ENCODE data around the gene COL2A1.

Gene COL2A1

DNA sequence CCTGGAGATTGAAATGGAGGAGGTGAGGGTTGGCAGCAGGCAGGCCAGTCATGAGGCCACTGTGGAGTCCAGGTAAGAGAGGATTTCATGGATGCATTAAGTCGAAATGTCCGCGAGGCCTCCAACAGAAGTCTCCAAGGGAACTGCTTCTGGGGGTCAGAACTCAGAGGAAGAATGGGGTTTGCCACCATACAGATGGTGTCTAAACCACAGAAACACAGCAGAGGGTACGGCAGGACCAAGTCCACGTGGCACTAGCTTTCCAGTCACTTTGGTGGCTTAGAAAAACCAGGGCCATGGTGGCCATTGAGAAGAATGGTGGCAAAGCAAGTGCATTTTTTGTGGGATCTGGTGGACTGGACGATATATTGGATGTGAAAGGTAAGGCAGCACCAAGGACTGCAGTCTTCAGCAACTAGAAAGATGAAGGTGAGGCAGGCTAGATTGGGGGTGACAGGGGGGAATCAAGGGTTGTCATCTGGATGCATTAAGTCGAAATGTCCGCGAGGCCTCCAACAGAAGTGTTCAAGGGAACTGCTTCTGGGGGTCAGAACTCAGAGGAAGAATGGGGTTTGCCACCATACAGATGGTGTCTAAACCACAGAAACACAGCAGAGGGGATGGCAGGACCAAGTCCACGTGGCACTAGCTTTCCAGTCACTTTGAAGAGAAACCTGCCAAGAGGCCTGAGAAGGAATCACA, 63.4 kb downstream of the COL2A1 start:
- H3K4me3 ChIP-seq (ENCODE audit: low read depth in 1 of 2, low read length in 2 of 2), result no peak overlapping the region
- no peak overlapping the region for H3K27ac ChIP-seq (ENCODE audit: low read length)
- no peaks in the 10 kb centered on the region for H3K36me3 ChIP-seq (ENCODE audit: control insufficient read depth in 1 of 2, insufficient read depth in 2 of 2, low read length in 2 of 2)
- peaks cover 0 to 3% of the 10 kb centered on the region in 2 donors for H3K4me1 ChIP-seq (ENCODE audit: control insufficient read depth in 1 of 2, insufficient read depth in 2 of 2, low read length in 2 of 2)
- H3K9me3 ChIP-seq (ENCODE audit: control insufficient read depth in 1 of 2, low read length in 2 of 2), result no peaks in the 10 kb centered on the region
- H3K27me3 ChIP-seq (ENCODE audit: low read depth, low read length), result no peaks in the 10 kb centered on the region

DNA sequence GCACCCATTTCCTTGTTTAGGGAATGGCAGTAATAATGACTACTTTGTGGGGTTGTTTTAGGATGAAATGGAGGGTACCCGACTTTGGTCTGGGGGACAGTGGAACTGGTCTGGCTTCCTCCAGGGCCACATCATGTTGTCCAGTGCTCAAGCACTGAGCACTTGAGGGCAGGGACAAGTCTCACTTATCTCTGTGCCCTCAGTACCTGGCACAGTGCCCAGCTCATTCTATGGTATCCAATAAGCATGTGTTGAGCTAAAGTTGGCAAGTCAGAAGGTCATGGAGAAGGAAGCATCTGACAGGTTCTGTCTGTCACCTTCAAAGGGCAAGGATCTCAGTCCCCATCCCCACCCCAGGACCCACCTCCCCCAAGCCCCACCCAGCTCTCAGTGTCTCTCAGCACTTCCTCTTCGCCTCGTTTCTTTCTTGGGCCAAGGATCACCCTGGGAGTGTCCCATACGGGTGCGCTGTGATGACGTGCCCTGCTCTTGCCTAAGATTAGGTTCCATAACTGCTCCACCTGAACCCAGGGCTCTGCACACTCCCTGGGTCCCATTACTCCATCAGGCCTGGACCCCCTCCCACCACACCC, 65.2 kb downstream of the COL2A1 start:
- Histone ChIP-seq H3K4me3 (ENCODE audit: low read depth in 1 of 2, low read length in 2 of 2) (no peak overlapping the region), H3K27me3 (ENCODE audit: low read depth, low read length) (no peaks in the 10 kb centered on the region), H3K27ac (ENCODE audit: low read length) (peak overlapping the region; percentile 73)

DNA sequence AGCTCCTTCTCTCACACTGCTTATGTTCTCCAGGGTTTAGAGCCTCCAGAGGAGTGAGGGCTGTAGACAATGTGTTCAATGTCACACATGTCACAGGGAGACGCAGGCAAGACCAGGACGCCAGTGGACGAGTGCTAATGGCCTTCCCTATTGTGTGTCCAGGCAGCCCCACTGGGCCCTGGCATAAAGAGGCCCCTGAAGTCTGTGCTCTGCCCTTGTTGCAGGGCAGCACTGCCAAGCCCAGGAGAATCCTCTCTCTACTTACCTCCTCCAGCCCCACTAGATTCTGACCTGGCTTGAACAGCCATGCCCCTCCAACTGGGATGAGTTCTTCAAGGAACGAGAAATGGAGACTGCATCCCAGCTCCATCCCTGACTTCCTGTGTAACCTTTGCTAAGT, 65.7 kb downstream of the COL2A1 start:
- Histone ChIP-seq H3K9me3 (ENCODE audit: control insufficient read depth in 1 of 2, low read length in 2 of 2) (no peaks in the 10 kb centered on the region), H3K27ac (ENCODE audit: low read length) (peak overlapping the region; percentile 24), H3K36me3 (ENCODE audit: control insufficient read depth in 1 of 2, insufficient read depth in 2 of 2, low read length in 2 of 2) (no peaks in the 10 kb centered on the region), H3K4me1 (ENCODE audit: control insufficient read depth in 1 of 2, insufficient read depth in 2 of 2, low read length in 2 of 2) (peaks cover 0 to 10% of the 10 kb centered on the region in 2 donors), H3K27me3 (ENCODE audit: low read depth, low read length) (no peaks in the 10 kb centered on the region), H3K4me3 (ENCODE audit: low read depth in 1 of 2, low read length in 2 of 2) (no peak overlapping the region)

More for the DNA sequence above, 65.2 kb downstream of the COL2A1 start:
- H3K36me3 ChIP-seq (ENCODE audit: control insufficient read depth in 1 of 2, insufficient read depth in 2 of 2, low read length in 2 of 2), result no peaks in the 10 kb centered on the region
- no peaks in the 10 kb centered on the region for H3K9me3 ChIP-seq (ENCODE audit: control insufficient read depth in 1 of 2, low read length in 2 of 2)
- peaks cover 0 to 10% of the 10 kb centered on the region in 2 donors for H3K4me1 ChIP-seq (ENCODE audit: control insufficient read depth in 1 of 2, insufficient read depth in 2 of 2, low read length in 2 of 2)

DNA sequence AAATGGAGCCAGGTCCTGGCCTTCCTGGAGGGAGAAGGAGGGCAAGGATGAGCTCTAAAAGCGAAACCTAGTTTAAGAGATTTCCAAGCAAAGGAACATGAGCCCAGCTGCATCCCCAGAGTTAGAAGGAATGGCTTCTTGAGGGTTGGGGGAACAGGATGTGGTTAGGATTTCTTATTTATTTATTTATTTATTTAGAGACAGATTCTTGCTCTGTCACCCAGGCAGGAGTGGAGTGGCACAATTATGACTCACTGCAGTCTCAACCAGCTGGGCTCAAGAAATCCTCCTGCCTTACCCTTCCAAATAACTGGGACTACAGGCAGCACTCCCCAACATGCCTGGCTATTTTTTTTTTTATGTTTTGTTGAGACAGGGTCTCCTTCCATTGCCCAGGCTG, 66.2 kb downstream of the COL2A1 start:
- no peaks in the 10 kb centered on the region for H3K27me3 ChIP-seq (ENCODE audit: low read depth, low read length)
- no peak overlapping the region for H3K4me3 ChIP-seq (ENCODE audit: low read depth in 1 of 2, low read length in 2 of 2)
- no peaks in the 10 kb centered on the region for H3K9me3 ChIP-seq (ENCODE audit: control insufficient read depth in 1 of 2, low read length in 2 of 2)
- no peaks in the 10 kb centered on the region for H3K36me3 ChIP-seq (ENCODE audit: control insufficient read depth in 1 of 2, insufficient read depth in 2 of 2, low read length in 2 of 2)
- peaks cover 0 to 10% of the 10 kb centered on the region in 2 donors for H3K4me1 ChIP-seq (ENCODE audit: control insufficient read depth in 1 of 2, insufficient read depth in 2 of 2, low read length in 2 of 2)
- H3K27ac ChIP-seq (ENCODE audit: low read length), result no peak overlapping the region

DNA sequence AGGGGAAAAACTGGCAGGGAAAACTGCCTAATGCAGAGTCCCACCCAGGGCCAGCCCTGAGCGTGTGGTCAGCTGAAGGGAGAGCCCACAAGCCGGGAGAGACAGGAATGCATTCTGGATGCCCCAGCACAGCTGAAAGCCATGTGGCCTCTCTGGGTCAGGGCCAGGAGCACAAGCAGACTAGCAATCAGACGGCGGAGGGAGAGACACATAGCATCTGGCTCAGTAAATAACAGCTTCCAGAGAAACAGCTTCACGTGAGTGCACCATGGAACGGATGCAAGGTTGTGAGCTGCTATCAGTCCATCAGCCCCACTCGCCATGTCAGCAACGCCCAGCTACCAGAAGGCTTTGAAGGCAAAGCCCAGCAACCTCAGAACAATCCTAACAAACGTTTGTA, 69.1 kb downstream of the COL2A1 start:
- Histone ChIP-seq H3K4me3 (ENCODE audit: low read depth in 1 of 2, low read length in 2 of 2) (no peak overlapping the region), H3K36me3 (ENCODE audit: control insufficient read depth in 1 of 2, insufficient read depth in 2 of 2, low read length in 2 of 2) (no peaks in the 10 kb centered on the region), H3K27ac (ENCODE audit: low read length) (no peak overlapping the region), H3K9me3 (ENCODE audit: control insufficient read depth in 1 of 2, low read length in 2 of 2) (no peaks in the 10 kb centered on the region), H3K27me3 (ENCODE audit: low read depth, low read length) (no peaks in the 10 kb centered on the region), H3K4me1 (ENCODE audit: control insufficient read depth in 1 of 2, insufficient read depth in 2 of 2, low read length in 2 of 2) (peaks cover 0 to 7% of the 10 kb centered on the region in 2 donors)

DNA sequence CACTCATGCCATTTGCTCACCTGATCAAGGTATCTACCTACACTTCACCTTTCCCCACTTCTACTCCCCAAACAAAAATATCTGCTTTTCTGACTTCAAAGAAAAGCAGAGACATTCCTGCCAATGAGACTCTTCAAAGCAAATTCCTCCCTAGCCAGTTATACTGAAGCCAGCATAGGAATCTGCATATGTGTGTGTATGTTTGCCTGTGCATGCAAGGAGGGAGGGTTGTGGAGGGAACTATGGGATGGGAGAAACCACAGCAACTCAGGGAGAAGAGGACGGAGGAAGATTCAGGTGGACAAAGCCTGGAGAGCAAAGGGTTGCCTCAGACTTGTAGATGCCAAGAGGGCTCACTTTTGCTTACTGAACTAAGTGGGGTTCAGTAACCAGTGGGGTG, 73.1 kb downstream of the COL2A1 start:
- H3K36me3 ChIP-seq (ENCODE audit: control insufficient read depth in 1 of 2, insufficient read depth in 2 of 2, low read length in 2 of 2), result no peaks in the 10 kb centered on the region
- no peak overlapping the region for H3K27ac ChIP-seq (ENCODE audit: low read length)
- H3K4me3 ChIP-seq (ENCODE audit: low read depth in 1 of 2, low read length in 2 of 2), result no peak overlapping the region
- H3K4me1 ChIP-seq (ENCODE audit: control insufficient read depth in 1 of 2, insufficient read depth in 2 of 2, low read length in 2 of 2), result peaks cover 0 to 7% of the 10 kb centered on the region in 2 donors
- no peaks in the 10 kb centered on the region for H3K9me3 ChIP-seq (ENCODE audit: control insufficient read depth in 1 of 2, low read length in 2 of 2)
- no peaks in the 10 kb centered on the region for H3K27me3 ChIP-seq (ENCODE audit: low read depth, low read length)

DNA sequence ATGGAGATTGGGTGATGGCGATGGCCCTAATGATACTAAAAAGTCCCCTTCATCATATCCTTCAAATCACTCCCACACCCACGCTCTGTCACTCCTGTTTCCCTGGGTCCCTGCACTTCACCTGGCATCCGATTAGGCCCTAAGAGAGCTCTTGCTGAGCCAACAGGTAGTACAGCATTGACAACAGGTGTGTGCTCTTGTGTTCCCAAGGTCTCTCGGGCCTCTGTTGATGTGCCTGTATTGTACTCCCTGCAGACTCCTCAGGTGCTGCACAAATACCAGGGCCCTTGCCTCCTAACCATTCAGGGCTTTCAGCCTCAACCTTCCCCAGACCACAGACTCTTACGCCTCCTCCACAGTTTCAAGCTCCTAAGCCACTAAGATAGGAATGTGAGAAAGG, 73.6 kb downstream of the COL2A1 start:
- Histone ChIP-seq H3K36me3 (ENCODE audit: control insufficient read depth in 1 of 2, insufficient read depth in 2 of 2, low read length in 2 of 2) (no peaks in the 10 kb centered on the region), H3K27ac (ENCODE audit: low read length) (no peak overlapping the region), H3K4me3 (ENCODE audit: low read depth in 1 of 2, low read length in 2 of 2) (no peak overlapping the region), H3K9me3 (ENCODE audit: control insufficient read depth in 1 of 2, low read length in 2 of 2) (no peaks in the 10 kb centered on the region), H3K27me3 (ENCODE audit: low read depth, low read length) (no peaks in the 10 kb centered on the region), H3K4me1 (ENCODE audit: control insufficient read depth in 1 of 2, insufficient read depth in 2 of 2, low read length in 2 of 2) (peaks cover 0 to 7% of the 10 kb centered on the region in 2 donors)

DNA sequence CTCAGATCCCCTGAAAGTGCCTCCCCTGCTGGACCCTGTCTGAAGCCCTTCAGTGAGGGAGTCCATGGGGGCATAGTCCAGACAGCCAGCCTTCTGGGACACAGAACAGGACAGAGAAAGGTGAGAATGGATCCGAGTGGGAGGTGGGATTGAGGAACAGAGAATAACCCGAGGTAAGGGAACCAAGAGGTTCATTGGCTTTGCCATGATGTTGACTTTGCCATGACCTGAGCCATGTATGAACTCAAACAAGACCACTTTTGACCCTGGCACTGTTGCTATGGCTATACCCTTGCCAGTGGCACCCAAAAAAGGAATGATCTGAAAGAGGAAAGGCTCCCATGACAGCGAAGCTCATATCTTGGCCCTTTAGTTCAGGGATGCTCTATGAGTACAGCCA, 76.9 kb downstream of the COL2A1 start:
- no peak overlapping the region for H3K27ac ChIP-seq (ENCODE audit: low read length)
- no peaks in the 10 kb centered on the region for H3K27me3 ChIP-seq (ENCODE audit: low read depth, low read length)
- no peak overlapping the region for H3K4me3 ChIP-seq (ENCODE audit: low read depth in 1 of 2, low read length in 2 of 2)
- H3K9me3 ChIP-seq (ENCODE audit: control insufficient read depth in 1 of 2, low read length in 2 of 2), result no peaks in the 10 kb centered on the region
- H3K4me1 ChIP-seq (ENCODE audit: control insufficient read depth in 1 of 2, insufficient read depth in 2 of 2, low read length in 2 of 2), result no peaks in the 10 kb centered on the region
- H3K36me3 ChIP-seq (ENCODE audit: control insufficient read depth in 1 of 2, insufficient read depth in 2 of 2, low read length in 2 of 2), result no peaks in the 10 kb centered on the region

Measured in muscle layer of duodenum (tissue), 2 donors.